AG04449 (cell line): Measurements from ENCODE around the gene HOXC9.
A peak's percentile ranks its signal among the peaks of the same experiment; 100 is the strongest.

Source experiments
- CTCF ChIA-PET: fragments of 350-600 bp; formaldehyde crosslinking; extraction: SDS; loops from one replicate; lab custom pipeline; 2021; ENCODE audit warnings: antibody characterized with exemption; lab: Yijun Ruan, JAX
- POLR2A ChIA-PET: fragments of 400-600, 350-600 bp; formaldehyde crosslinking; extraction: SDS; loops from one replicate; lab custom pipeline; 2020; ENCODE audit warnings: antibody characterized with exemption, inconsistent platforms; lab: Yijun Ruan, JAX
- DNase-seq: peaks from one replicate; pipeline ENCODE4 v3.0.0-alpha.2; 2010; ENCODE audit warnings: low read depth, low spot score
- H3K4me3 ChIP-seq: 2 replicates; pipeline ENCODE4 v1.5.1; 2011; ENCODE audit warnings: low read depth, mild to moderate bottlenecking, control low read depth, low read length
- CTCF ChIP-seq: IDR thresholded peaks from one replicate; pipeline ENCODE4 v1.5.1; 2011; ENCODE audit warnings: mild to moderate bottlenecking, moderate library complexity, low read length, control low read depth, inconsistent platforms; ENCODE audit not compliant: insufficient read depth; ENCODE audit errors: missing control alignments

Gene HOXC9

GRCh38 chr12:53996240-53997203, 3.4 kb upstream of the HOXC9 start:
- H3K4me3 ChIP-seq: peak overlapping the region; percentile 96
- ChIA-PET POLR2A (interaction anchor here (0.8 to 2.5 kb wide), 8 partner anchors 7 to 21 kb away, joined by 3 to 12 read pairs (median 4); partner anchors contain the start of genes HOXC10 and HOXC8), CTCF (interaction anchor here (0.9 to 20.0 kb wide), 8 partner anchors 9 to 218 kb away, joined by 5 to 756 read pairs (median 57); partner anchors contain the start of genes HOXC10, HOXC8 and SMUG1)
- no peak for DNase-seq
- TF ChIP-seq CTCF: no peak

- CTCF ChIA-PET: interaction anchor here (0.9 to 21.3 kb wide), 10 partner anchors 7 to 229 kb away, joined by 4 to 756 read pairs (median 94); partner anchors contain the start of genes HOXC10, HOXC5, HOXC6 and HOXC8
- POLR2A ChIA-PET: interaction anchor here (0.6 to 2.5 kb wide), 7 partner anchors 11 to 144 kb away, joined by 3 to 12 read pairs (median 4); partner anchors contain the start of gene HOXC8
- TF ChIP-seq CTCF: no peak
- DNase-seq: no peak
- peak overlapping the region; percentile 96 for H3K4me3 ChIP-seq
These were observed 2.5 kb upstream of the HOXC9 start for GRCh38 chr12:53997204-53998109.

- POLR2A ChIA-PET: interaction anchor here (0.6 to 1.2 kb wide), 5 partner anchors 11 to 210 kb away, joined by 3 to 4 read pairs (median 3); partner anchors contain the start of gene HOXC8
- peak overlapping the region; percentile 96 for H3K4me3 ChIP-seq
- CTCF ChIA-PET: interaction anchor here (1.2 to 21.3 kb wide), 9 partner anchors 8 to 230 kb away, joined by 4 to 756 read pairs (median 152); partner anchors contain the start of genes HOXC10, HOXC5, HOXC6 and HOXC8
- no peak for DNase-seq
- TF ChIP-seq CTCF: no peak
These were observed 1.7 kb upstream of the HOXC9 start for GRCh38 chr12:53998110-53998899.

GRCh38 chr12:53998900-53999236, 1.1 kb upstream of the HOXC9 start:
- peak overlapping the region; percentile 96 for H3K4me3 ChIP-seq
- no peak for TF ChIP-seq CTCF
- ChIA-PET POLR2A (interaction anchor here (0.9 kb wide), 1 partner anchor 209 kb away, joined by 3 read pairs; no protein-coding TSS in a partner anchor), CTCF (interaction anchor here (1.2 to 21.3 kb wide), 10 partner anchors 8 to 253 kb away, joined by 4 to 756 read pairs (median 94); partner anchors contain the start of genes HOXC10, HOXC5, HOXC6 and HOXC8)
- no peak for DNase-seq

GRCh38 chr12:53999559-54000115, 324 bp upstream of the HOXC9 start:
- no peak for DNase-seq
- POLR2A ChIA-PET: interaction anchor here (0.8 to 3.1 kb wide), 9 partner anchors 8 to 196 kb away, joined by 3 to 22 read pairs (median 6); partner anchors contain the start of genes HOXC6 and HOXC8
- peak overlapping the region; percentile 96 for H3K4me3 ChIP-seq

More at GRCh38 chr12:53999559-54000115, 324 bp upstream of the HOXC9 start:
- TF ChIP-seq CTCF: no peak
- CTCF ChIA-PET: interaction anchor here (1.0 to 21.3 kb wide), 12 partner anchors 8 to 253 kb away, joined by 3 to 756 read pairs (median 28); partner anchors contain the start of genes HOXC10, HOXC5, HOXC6 and HOXC8
